HG03520 (cell line): ENCODE data around the gene SNX17.

Source experiments
- ATAC-seq: cut with Tn5 transposase; IDR thresholded peaks from one replicate; pipeline ENCODE4 v1.9.1; 2021; ENCODE audit warnings: mild to moderate bottlenecking, moderate library complexity; ENCODE audit not compliant: unreplicated experiment

SNX17 gene

GRCh38 chr2:27363933-27364332 is 6.5 kb upstream of the SNX17 start:
- ATAC-seq, result no peak

- ATAC-seq, result no peak
Observed at GRCh38 chr2:27369471-27370025, 868 bp upstream of the SNX17 start.

- ATAC-seq, result peak; percentile 6
Observed at GRCh38 chr2:27370816-27371620, 602 bp downstream of the SNX17 start.

GRCh38 chr2:27372937-27373336 is 2.5 kb downstream of the SNX17 start:
- no peak for ATAC-seq

- ATAC-seq, result no peak
Observed at GRCh38 chr2:27373567-27373966, 3.2 kb downstream of the SNX17 start.

- no peak for ATAC-seq
Observed at GRCh38 chr2:27375513-27376099, 5.2 kb downstream of the SNX17 start.

GRCh38 chr2:27376151-27376865 is 5.9 kb downstream of the SNX17 start:
- ATAC-seq, result no peak

- no peak for ATAC-seq
Observed at GRCh38 chr2:27376866-27377617, 6.6 kb downstream of the SNX17 start.

- no peak for ATAC-seq
Observed at GRCh38 chr2:27377618-27378095, 7.2 kb downstream of the SNX17 start.

- no peak for ATAC-seq
Observed at GRCh38 chr2:27378096-27378808, 7.8 kb downstream of the SNX17 start.

- no peak for ATAC-seq
Observed at GRCh38 chr2:27378809-27379290, 8.4 kb downstream of the SNX17 start.

- ATAC-seq, result no peak
Observed at GRCh38 chr2:27379383-27379835, 9.0 kb downstream of the SNX17 start.

- peak; percentile 29 for ATAC-seq
Observed at GRCh38 chr2:27379836-27380625, 9.6 kb downstream of the SNX17 start.

GRCh38 chr2:27380626-27381545 is 10.5 kb downstream of the SNX17 start, which contains the start of gene ZNF513:
TSS of gene ZNF513 (minus strand) at chr2:27380734. CDS start at chr2:27380526, 208 bp downstream.
- ATAC-seq, result peak; percentile 71

- ATAC-seq, result no peak
Observed at GRCh38 chr2:27381577-27382181, 11.3 kb downstream of the SNX17 start.

GRCh38 chr2:27390822-27391679 is 20.6 kb downstream of the SNX17 start:
- no peak for ATAC-seq
